ENCODE data around the gene SMIM28.

Gene SMIM28

GRCh38 chr6:138336221-138336620 lies 41.5 kb upstream of the SMIM28 start:
- Histone ChIP-seq H3K4me3 (ENCODE audit: low read length) (no peak overlapping the region), H3K36me3 (replicated peaks; ENCODE audit: insufficient read depth, low read length) (no peaks in the 10 kb centered on the region; the same call in 1 of the 2 replicates), H2AFZ (ENCODE audit: low read length) (no peak overlapping the region), H3K4me1 (ENCODE audit: low read length) (no peaks in the 10 kb centered on the region), H3K4me2 (ENCODE audit: low read depth, low read length) (no peak overlapping the region), H3K79me2 (ENCODE audit: low read length) (no peaks in the 10 kb centered on the region), H3K27ac (ENCODE audit: low read length) (no peak overlapping the region), H3K9ac (ENCODE audit: low read length) (no peak overlapping the region), H4K20me1 (ENCODE audit: insufficient read depth, low read length) (no peaks in the 10 kb centered on the region), H3K9me3 (replicated peaks; ENCODE audit: insufficient read depth, low read length) (no peaks in the 10 kb centered on the region), H3K27me3 (replicated peaks; ENCODE audit: insufficient read depth, low read length) (no peaks in the 10 kb centered on the region), H3F3A (ENCODE audit: insufficient read depth, low read length) (no peaks in the 10 kb centered on the region), H3K9me2 (replicated peaks; ENCODE audit: insufficient read depth, low read length) (no peaks in the 10 kb centered on the region)
- TF ChIP-seq EZH2 (optimal IDR thresholded peaks at IDR 0.05; ENCODE audit: low read depth, low read length) (no peak), EZH2phosphoT487 (IDR thresholded peaks at IDR 0.05; ENCODE audit: low read length) (no peak), CTCF (IDR thresholded peaks at IDR 0.05; ENCODE audit: low read length) (no peak)
- DNase-seq = no peak

- Histone ChIP-seq H4K20me1 (ENCODE audit: insufficient read depth, low read length) (no peaks in the 10 kb centered on the region), H3K9ac (ENCODE audit: low read length) (no peak overlapping the region), H3K9me2 (replicated peaks; ENCODE audit: insufficient read depth, low read length) (no peaks in the 10 kb centered on the region), H3K9me3 (replicated peaks; ENCODE audit: insufficient read depth, low read length) (no peaks in the 10 kb centered on the region), H2AFZ (ENCODE audit: low read length) (no peak overlapping the region), H3K4me1 (ENCODE audit: low read length) (no peaks in the 10 kb centered on the region), H3K4me3 (ENCODE audit: low read length) (no peak overlapping the region), H3K4me2 (ENCODE audit: low read depth, low read length) (no peak overlapping the region), H3K36me3 (replicated peaks; ENCODE audit: insufficient read depth, low read length) (no peaks in the 10 kb centered on the region; the same call in 1 of the 2 replicates), H3K27ac (ENCODE audit: low read length) (no peak overlapping the region), H3K79me2 (ENCODE audit: low read length) (no peaks in the 10 kb centered on the region), H3F3A (ENCODE audit: insufficient read depth, low read length) (no peaks in the 10 kb centered on the region), H3K27me3 (replicated peaks; ENCODE audit: insufficient read depth, low read length) (no peaks in the 10 kb centered on the region)
- TF ChIP-seq EZH2 (optimal IDR thresholded peaks at IDR 0.05; ENCODE audit: low read depth, low read length) = no peak
- no peak for TF ChIP-seq EZH2phosphoT487 (IDR thresholded peaks at IDR 0.05; ENCODE audit: low read length)
- no peak for TF ChIP-seq CTCF (IDR thresholded peaks at IDR 0.05; ENCODE audit: low read length)
- no peak for DNase-seq
These were observed 40.6 kb upstream of the SMIM28 start for GRCh38 chr6:138337076-138337475.

- no peak overlapping the region for H3K4me2 ChIP-seq (ENCODE audit: low read depth, low read length)
- no peaks in the 10 kb centered on the region for H3K79me2 ChIP-seq (ENCODE audit: low read length)
- H4K20me1 ChIP-seq (ENCODE audit: insufficient read depth, low read length) = no peaks in the 10 kb centered on the region
- no peak for TF ChIP-seq EZH2 (optimal IDR thresholded peaks at IDR 0.05; ENCODE audit: low read depth, low read length)
- TF ChIP-seq CTCF (IDR thresholded peaks at IDR 0.05; ENCODE audit: low read length) = no peak
- no peak for TF ChIP-seq EZH2phosphoT487 (IDR thresholded peaks at IDR 0.05; ENCODE audit: low read length)
- no peak overlapping the region for H3K4me3 ChIP-seq (ENCODE audit: low read length)
- H2AFZ ChIP-seq (ENCODE audit: low read length) = no peak overlapping the region
- no peak overlapping the region for H3K9ac ChIP-seq (ENCODE audit: low read length)
- H3K27me3 ChIP-seq (replicated peaks; ENCODE audit: insufficient read depth, low read length) = no peaks in the 10 kb centered on the region
- H3F3A ChIP-seq (ENCODE audit: insufficient read depth, low read length) = no peaks in the 10 kb centered on the region
- no peaks in the 10 kb centered on the region for H3K9me2 ChIP-seq (replicated peaks; ENCODE audit: insufficient read depth, low read length)
- H3K36me3 ChIP-seq (replicated peaks; ENCODE audit: insufficient read depth, low read length) = no peaks in the 10 kb centered on the region; the same call in 1 of the 2 replicates
- no peaks in the 10 kb centered on the region for H3K4me1 ChIP-seq (ENCODE audit: low read length)
- DNase-seq = no peak
- no peaks in the 10 kb centered on the region for H3K9me3 ChIP-seq (replicated peaks; ENCODE audit: insufficient read depth, low read length)
- H3K27ac ChIP-seq (ENCODE audit: low read length) = no peak overlapping the region
These were observed 38.7 kb upstream of the SMIM28 start for GRCh38 chr6:138339024-138339423.

Measured in MM.1S (cell line).